ENCODE data around the gene MYADML2.

Gene MYADML2

DNA sequence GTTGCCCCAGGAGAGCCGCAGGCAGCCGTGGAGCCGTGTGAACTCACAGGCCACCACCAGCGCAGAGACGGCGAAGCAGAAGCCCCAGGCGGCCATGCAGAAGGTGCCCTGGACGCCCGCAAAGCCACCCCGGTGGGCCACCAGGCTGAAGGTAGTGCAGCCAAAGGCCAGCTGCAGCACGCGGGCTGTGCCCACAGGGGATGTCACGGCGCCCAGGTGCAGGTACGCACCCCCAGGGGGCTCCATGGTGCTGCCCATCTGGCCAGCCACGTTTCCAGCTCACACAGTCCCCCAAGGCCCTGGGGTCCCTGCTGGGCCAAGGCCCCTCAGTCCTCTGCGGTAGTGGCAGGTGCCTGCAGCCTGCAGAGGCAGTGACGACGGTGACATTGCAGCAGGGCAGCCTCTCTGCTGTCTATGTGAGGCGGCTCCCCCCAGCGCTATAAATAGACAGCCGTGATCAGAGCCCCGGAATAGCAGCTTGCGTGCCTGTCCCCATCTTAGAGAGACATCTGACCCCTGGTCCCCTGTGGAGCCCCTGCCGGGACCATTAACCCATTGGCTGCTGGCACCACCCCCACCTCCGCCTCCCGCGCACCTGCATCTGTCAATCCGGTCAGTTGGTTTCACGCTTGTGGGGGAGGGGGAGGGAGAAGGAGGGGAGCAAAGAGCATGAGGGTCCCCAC is 5.4 kb downstream of the MYADML2 start:
- intact Hi-C loops (cut with DNase I): no loop called here
- peak in 6 of 10 donors; percentile 37 to 92 (median 64) for DNase-seq

DNA sequence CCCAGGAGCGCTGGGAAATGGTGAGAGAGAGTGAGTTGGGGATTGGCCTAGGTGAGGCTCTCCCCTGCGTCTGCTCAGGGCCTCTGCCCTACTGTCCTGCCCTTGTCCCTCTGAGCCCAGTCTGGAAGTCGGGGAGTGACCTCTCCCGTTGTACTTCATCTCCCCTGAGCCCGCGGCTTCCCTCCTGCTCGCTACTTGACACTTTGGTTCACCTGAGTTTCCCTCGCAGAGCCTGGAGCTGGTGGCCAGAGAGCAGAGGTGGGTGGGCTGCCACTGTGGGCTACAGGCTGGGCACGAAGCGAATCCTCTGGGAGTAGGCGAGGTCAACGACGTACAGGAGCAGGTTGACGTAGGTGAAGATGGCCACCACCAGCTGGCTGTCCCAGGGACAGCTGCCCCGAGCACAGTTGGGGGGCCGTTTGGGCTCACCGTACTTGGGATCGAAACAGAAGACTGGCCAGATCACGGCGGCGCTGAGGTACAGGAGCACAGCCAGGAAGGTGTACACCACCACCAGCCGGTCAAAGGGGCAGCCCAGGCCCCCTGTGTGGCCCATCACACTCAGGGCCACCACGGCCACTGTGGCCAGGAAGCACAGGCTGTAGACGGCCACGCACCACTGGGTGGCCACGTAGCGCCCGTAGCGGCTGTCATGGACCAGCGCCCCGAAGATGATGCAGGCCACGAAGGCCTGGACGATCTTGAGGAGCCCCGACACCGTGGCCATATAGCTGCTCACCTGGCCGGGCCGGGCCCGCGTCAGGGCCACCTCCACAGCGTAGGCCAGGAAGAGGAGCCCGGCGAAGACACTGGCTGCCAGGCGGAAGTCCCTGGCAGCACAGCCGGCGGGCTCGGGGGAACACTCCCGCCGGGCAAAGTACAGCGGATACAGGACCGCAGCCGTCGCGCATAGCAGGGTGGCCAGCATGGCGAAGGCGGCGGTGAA is 6.2 kb downstream of the MYADML2 start:
- DNase-seq: peak in 1 of 10 donors; percentile 82
- intact Hi-C loops (cut with DNase I): no loop called here

DNA sequence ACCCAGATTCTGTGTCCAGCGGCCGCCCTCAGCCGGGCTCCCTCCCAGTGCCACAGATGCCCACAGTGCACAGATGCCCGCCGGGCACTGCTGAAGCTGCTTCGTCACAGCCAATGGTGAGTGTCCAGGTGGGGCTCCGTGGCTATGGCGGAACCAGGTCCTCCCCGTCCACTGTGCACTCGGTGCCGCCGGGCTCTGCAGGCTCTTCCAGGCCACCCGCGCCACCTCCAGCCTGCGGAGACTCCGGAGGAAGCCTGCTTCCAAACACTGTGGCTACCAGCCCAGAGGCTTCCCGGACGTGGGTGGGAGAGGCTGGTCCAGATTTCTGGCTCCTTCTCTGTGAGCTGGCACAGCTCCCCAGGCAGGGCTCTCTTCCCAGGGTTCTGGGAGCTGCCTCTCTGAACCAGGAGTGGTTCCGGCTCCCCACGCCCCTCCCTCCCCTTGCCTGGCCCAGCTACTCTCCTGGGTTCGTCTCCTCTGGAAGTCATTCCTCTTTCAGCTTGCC is 7.1 kb downstream of the MYADML2 start:
- DNase-seq: peak; percentile 33 to 97 (median 80)
- intact Hi-C loops (cut with DNase I): no loop called here

DNA sequence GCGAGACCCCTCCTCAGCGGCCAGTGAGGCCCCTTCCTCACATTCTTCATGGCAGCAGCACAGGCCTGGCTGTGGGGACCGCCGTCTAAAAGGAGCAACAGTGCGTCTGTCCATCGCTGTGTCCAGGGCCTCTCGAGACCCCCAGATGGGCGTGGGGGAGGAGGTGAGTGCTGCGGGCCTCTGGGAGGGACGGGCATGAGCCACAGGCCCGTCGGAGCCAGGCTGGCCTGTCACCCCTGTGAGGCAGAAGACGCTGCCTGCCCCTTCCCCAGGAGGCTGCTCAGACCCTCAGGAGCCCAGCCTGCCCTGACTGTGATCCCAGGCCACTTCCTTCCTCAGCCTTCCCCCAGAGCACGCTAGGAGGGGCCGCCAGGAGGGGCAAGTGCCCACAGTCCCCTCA is 7.8 kb downstream of the MYADML2 start:
- intact Hi-C loops (cut with DNase I): no loop called here

DNA sequence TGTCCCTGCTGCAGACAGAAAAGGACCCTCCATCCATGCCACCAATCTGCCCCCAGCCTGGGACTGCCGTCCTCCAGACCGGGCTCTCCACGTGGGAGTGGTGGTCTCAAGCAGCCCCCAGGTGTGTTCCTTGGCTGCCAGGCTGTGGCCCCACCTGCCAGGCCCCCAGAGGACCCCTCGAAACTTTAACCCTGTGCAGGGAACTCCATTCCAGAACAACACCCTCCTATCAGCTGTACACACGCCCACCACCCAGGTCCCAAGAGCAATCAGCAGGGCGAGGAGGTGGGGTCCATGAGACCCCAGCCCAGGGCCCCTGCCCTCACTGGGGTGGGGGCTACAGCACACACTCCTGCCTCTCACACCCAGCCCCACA is 11.3 kb downstream of the MYADML2 start:
- DNase-seq: no peak

More for the DNA sequence above, 7.8 kb downstream of the MYADML2 start:
- no peak for DNase-seq

DNA sequence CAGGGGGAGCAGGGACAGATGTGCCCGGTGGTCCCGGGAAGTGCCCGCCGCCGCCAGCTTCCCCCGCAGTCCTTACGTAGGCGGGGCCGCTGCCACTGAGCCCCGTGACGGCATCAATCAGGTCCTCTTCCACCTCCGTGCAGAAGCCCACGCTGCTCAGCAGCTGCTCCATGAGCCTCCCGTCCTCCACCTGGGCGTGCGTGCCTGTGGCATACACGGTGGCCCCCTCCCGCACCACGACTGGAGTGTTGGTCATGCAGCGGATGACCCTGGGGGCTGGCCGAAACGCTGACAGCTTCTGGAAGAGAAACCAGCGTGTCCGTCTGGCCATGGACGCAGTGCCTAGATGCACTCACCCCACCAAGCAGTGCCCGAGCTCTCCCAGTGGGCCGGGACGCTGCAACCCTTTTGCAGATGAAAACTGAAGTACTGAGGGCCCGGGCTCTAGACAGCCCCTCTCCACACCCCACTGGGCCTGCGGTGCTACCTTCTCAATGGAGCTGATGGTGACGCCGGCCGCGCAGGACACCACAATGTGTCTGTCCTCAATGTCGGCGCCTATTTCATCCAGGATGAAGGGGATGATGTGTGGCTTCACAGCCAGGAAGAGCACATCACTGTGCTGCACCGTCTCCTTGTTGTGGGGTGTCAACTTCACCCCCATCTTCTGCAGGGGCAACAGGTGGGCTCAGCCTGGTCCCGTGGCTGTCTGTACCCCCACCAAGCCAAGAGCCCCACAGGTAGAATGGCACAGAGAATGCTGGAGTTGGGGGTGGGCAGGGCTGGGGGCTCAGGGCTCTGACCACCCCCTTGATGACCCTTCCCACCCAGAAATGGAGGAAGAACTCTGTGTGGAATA is 12.0 kb downstream of the MYADML2 start:
- intact Hi-C loops (cut with DNase I): no loop called here
- DNase-seq: no peak

More for the DNA sequence above, 11.3 kb downstream of the MYADML2 start:
- intact Hi-C loops (cut with DNase I): no loop called here

DNA sequence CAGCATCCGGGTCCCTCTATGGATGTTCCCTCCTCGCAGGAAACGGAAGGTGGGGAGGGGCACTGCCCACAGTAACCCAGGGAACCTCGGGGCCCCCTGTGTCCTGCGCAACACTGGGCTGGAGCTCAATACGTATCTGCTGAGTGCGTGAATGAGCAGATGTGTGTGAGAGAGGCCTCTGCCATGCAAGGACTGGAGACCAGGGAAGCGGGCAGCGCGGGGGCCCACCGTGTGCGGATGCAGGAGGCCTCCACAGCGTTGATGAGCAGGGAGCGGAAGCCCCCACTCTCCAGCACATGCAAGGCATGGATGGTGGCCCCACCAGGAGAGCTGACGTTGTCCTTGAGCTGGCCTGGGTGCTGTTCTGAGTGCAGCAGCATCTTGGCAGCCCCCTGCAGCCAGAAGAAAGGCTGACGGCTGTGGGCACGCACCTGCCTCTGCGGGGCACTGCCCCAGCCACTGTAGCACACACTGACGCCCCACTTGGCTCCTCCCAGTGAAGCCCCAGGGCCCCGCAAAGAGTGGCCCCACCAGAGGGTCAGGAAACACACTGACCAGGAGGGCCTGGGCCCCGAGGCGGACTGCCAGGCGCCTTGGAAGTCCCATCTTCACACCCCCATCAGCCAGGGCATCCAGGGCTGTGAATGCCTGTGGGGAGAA is 12.8 kb downstream of the MYADML2 start:
- no peak for DNase-seq
- intact Hi-C loops (cut with DNase I): no loop called here

DNA sequence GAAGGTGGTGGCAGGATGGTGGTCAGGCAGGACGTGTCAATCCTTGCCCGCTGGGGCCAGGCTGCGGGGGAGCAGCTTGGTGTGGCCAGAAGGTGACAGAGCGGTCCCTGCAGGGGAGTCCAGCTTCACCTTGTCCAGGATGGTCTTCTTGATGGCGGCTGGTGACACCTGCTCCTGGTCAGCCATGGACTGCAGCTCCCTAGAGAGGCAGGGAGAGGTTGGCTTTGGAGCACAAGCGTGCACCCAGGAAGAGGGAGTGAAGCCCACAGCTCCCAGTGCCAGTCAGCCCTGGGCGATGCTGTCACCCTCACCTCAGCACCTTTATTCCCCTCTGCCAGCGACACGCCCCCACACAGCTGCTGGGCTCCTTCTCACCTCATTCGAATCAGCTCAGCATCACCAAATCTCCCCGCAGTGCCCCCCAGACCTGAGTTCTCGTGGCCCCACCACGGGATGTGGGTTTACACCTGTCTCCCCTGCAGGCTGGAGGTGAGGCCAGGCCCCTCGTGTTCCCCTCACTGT is 13.8 kb downstream of the MYADML2 start:
- intact Hi-C loops (cut with DNase I): no loop called here
- no peak for DNase-seq

DNA sequence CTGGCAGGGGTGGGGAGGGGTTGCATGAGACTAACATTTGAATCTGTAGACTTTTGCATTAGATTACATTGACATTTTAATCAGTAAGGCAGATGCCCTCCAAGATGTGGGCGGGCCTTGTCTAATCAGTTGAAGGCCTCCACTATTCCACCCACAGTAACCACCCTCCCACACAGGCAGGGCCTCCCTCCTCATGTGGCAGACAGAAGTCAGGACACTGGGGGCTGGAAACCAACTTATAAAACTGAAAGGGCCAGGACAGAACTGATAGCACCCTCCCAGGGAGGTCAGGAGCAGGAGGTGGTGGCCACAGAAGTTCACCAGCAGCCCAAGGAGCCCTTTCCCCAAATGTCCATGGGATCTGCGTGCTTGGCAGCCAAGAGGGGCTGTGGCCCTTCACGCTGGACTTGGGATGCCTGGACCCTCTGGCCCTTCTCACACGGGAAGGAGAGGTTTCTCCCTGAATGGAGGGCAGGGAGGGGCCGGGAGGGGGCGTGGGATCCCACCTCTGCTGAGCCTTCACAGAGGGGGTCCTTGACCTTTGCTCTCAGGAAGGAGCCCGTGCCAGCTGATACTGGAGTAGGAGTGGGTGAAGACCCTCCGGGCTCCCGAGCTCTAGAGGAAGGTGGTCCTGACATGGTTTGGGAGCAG is 14.6 kb downstream of the MYADML2 start:
- DNase-seq: no peak
- intact Hi-C loops (cut with DNase I): no loop called here

DNA sequence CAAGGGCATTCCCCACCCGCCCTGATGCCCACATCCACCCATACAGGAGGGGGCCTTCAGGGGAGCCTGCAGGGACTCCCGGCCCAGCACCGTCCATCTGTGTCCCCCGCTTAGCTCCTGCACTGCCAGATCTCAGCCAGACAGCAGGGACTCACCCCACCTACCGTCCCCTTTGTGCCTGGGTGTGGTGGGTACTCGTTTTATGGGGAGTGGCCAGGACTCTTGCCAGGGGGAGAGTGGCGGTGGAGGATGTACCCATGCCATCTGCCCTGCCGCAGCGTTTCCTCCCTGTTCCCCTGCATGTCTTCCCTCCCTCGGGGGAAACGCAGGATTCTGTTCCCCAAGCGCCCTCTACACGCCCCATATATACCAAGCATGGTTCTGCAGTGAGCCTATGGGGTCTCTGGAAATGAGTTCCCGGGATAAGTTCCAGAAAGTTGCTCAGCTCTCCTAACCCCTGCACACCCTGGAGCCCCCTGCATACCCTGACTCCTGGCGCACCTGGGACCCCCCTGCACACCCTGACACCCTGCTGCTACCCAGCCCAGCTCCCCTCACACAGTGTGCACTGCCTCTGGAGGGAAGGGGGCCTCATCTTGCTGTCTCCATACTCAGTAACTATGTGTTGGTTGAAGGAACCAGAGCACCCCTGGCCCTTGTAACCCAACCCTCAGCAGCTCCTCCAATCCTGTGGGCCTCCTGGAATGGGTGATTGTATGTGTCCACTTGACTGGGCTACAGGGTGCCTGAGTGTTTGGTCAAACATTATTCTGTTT is 15.3 kb downstream of the MYADML2 start:
- intact Hi-C loops (cut with DNase I): no loop called here

DNA sequence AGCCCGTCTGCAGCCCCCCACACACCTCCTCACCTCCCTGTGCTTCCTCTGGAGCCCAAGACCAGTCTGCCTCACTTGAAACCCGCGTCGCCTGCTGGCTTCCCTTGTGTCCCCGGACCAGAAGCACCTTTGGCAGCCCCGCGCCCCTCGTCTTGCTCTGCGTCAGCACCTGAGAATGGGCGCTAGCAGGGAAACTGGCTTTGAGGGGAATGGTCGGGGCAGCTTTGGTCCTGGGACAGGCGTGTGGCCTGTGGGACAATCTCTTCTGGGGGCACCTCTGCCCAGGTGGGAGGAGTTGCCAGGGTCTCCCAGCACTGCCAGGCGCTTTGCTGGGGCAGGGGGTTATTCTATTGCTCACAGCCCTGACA is 15.9 kb downstream of the MYADML2 start:
- intact Hi-C loops (cut with DNase I): no loop called here

More for the DNA sequence above, 15.3 kb downstream of the MYADML2 start:
- no peak for DNase-seq

DNA sequence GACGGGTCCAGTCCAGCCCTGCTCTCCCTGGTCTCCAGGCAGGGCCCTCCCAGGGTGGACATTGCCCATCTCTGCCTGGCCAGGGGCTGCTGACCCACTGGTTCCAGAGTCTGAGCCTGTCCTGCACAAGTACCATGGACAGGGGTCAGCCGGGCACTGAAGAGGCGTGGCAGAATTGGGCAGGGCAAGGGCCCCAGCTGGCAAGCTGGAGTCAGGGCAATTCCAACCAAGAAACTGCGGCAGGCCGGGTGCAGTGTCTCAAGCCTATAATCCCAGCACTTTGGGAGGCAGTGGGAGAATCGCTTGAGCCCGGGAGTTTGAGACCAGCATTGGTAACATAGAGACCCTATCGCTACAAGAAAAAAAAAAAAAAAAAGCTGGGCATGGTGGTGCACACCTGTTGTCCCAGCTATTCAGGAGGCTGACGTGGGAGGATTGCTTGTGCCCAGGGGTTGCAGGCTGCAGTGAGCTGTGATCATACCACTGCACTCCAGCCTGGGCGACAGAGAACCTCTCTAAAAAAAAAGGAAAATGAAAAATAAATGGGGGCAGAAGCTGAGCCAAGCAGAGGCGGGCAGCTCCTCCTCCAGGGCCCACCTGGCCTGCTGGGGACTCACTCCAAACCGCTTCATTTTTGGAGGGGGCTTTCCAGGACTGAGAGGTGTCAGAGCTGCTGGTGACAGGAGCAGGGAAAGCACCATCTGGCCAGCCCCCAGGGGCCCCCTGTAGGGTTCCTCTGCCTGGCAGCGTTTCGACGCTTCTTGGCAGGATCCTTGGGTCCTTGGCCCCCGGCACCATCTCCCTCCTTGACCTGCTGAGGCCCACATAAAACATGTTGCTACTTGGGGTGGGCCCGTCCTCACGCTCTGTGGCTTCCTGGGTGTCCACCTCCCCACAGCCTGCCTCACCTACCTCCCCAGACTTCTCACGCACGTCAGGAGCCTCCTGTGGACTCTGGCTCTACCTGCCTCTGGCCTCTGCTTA is 16.6 kb downstream of the MYADML2 start:
- DNase-seq: no peak
- intact Hi-C loops (cut with DNase I): no loop called here

More for the DNA sequence above, 15.9 kb downstream of the MYADML2 start:
- DNase-seq: no peak

DNA sequence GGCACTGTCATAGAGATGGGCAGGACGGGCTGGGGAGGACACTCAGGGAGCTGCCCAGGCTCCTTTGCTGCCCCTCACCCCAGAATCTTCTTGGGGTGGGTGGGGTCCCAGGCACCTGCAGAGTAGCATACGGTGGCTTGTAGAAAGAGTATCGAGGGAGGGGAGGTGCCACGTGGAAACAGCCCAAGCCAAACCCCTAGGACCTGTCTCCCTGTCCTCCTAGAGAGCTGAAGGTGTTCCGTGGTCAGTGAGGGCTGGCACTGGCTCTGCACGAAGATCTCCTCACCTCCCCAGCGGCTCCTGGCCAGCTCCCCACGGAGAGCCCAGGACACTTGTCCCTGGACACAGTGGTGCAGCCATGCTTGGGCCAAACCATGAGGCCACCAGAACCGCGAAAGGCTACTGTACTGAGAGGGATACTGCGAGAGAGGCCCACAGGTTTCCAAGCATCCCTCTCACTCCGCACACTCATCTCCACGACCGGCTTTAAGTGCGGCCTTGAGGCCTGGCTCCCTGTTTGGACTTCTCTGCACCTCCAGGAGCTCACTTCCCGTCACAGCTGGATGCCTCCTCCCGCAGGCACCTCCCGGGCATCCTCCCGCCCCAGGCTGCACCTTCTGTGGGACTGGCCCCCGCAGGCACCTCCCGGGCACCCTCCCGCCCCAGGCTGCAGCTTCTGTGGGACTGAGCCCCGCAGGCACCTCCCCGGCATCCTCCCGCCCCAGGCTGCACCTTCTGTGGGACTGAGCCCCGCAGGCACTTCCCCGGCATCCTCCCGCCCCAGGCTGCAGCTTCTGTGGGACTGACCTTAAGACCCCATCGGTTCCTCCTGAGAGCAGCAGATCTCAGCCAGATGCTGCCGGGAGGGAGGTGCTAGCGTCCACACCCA is 17.5 kb downstream of the MYADML2 start:
- intact Hi-C loops (cut with DNase I): no loop called here

DNA sequence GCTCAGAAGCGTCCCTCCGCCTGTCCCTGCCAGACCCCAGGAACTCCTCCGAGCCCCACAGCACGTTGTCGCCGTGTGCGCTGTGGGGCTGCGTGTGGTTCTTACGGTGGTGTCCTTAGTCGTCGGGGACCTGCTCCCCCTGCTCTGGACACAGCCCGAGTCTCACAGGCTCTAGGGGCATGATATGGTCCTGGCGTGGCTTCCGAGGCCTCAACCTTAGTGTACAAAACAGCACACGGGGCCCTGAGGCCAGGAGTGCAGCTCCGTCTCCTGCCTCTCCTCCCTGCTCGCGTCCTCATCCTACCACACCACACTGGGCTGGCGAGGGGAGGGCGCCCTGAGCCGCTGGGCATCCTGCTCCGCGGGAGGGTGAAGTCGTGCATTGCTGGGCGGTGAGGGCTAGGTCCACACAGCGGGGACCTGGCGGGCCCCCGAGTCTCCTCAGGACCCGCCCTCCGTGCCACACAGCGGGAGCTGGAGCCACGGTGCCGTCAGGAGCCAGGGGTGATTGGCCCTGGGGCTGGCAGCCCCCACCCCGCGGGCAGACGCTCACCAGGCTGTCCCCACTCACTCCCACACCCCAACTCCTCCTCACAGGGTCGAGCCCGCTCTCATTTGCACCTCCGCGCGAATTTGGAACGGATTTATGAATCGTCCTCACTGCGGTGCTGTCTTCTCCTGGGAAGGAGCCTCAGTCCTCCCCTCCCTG is 18.3 kb downstream of the MYADML2 start:
- intact Hi-C loops (cut with DNase I): no loop called here
- DNase-seq: no peak

More for the DNA sequence above, 17.5 kb downstream of the MYADML2 start:
- no peak for DNase-seq

DNA sequence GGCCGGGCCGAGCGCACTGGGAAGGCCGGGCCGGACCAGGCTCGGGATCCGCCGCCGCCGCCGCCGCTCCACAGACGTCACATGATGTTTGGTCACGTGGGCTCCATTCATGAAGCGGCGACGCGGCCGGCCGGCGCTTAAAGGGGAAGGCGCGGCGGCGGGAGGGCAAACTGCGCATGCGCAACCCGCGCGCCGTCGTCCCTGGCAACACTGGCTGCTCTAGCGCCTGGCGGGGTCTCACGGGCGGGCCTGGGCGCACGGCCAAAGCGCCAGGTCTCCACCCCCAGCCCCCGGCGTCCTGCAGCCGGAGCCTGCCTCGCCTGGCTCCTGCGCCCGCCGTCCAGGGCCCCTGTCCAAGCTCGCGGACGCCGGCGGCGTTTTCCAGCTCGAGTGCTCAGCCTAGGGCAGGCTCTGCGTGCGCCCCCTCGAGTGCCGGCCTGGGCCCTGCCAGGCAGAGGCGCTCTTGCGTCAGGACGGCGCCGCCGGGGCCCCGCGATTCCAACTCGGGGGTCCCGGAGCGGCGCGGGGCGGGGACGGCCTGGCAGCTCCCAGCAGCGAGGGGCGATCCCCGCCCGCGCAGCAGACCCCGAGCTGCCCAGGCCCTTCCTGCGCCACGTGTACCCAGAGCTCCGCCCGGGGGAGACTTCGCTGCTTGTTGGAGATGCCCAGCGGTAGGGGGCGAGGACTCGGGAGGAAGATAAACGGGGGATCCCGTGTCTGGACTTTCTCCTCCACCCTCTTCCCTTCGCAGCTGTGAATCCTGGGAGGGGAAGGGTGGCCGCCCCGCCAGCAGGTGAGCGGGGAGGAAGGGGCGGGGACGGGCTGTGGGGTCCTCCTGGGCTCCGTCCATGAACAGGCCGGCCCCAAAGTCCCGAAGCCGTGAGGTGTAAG is 19.1 kb downstream of the MYADML2 start, which contains the start of gene MAFG:
TSS of gene MAFG (minus strand) at position 83 of the 891 bp plus-strand sequence. CDS start 4,550 bp downstream, outside the sequence.
- intact Hi-C loops (cut with DNase I): no loop called here
- DNase-seq: peak; percentile 84 to 98 (median 88)

All from posterior cingulate gyrus (tissue), 11 donors.